Measurements from ENCODE around the gene SLC7A4. TPM values are rescaled to one million over a fixed set of nuclear protein-coding genes. Genes with fewer than 3 reads are reported as not detected.
A peak's percentile ranks its signal among the peaks of the same experiment; 100 is the strongest.

The SLC7A4 gene
- total and polyA plus RNA-seq, 7 donors: 0.16 to 2.6 (median 0.59) TPM; not detected in 1

- Histone ChIP-seq H3K36me3 (no peaks in the 10 kb centered on the region), H3K27me3 (no peaks in the 10 kb centered on the region), H3K9me3 (no peaks in the 10 kb centered on the region), H3K4me1 (peaks cover 0 to 24% (median 22%) of the 10 kb centered on the region in 4 donors), H3K27ac (peak within 1 kb of the TSS; percentile 68 to 82 (median 74)), H3K4me3 (peak within 1 kb of the TSS; percentile 37 to 57 (median 50))
- TF ChIP-seq CTCF (IDR thresholded peaks at IDR 0.05): no peak
- no peak for TF ChIP-seq EP300 (IDR thresholded peaks at IDR 0.05)
- TF ChIP-seq POLR2A (IDR thresholded peaks at IDR 0.05): no peak
- no peak for TF ChIP-seq POLR2AphosphoS5 (IDR thresholded peaks at IDR 0.05)
- DNase-seq: no peak
- intact Hi-C loops (cut with DNase I): no loop called here
- WGBS, 2 donors: 34 to 43% methylated on average over 12 of the region's 12 CpGs
These were observed 17.5 kb downstream of the SLC7A4 start, which contains the start of gene P2RX6 for GRCh38 chr22:21014726-21015465. Gene P2RX6 (plus strand): TSS chr22:21015165. CDS start chr22:21015175, 10 bp downstream.

- peak; percentile 94 for DNase-seq
- 1 to 2% methylated on average over 40 of the region's 40 CpGs for WGBS, 2 donors
- peak overlapping the region; percentile 68 to 82 (median 74) for H3K27ac ChIP-seq
- peak overlapping the region; percentile 37 to 57 (median 50) for H3K4me3 ChIP-seq
- H3K4me1 ChIP-seq: peaks cover 0 to 24% (median 22%) of the 10 kb centered on the region in 4 donors
- TF ChIP-seq POLR2AphosphoS5 (IDR thresholded peaks at IDR 0.05) (peak in 1 of 4 donors; percentile 16), CTCF (IDR thresholded peaks at IDR 0.05) (no peak), EP300 (IDR thresholded peaks at IDR 0.05) (no peak), POLR2A (IDR thresholded peaks at IDR 0.05) (no peak)
- intact Hi-C loops (cut with DNase I): no loop called here
- no peaks in the 10 kb centered on the region for H3K9me3 ChIP-seq
- no peaks in the 10 kb centered on the region for H3K27me3 ChIP-seq
- H3K36me3 ChIP-seq: no peaks in the 10 kb centered on the region
These were observed 18.1 kb downstream of the SLC7A4 start for GRCh38 chr22:21014202-21014725.

GRCh38 chr22:21013657-21014201 lies 18.6 kb downstream of the SLC7A4 start:
- Histone ChIP-seq H3K36me3 (no peaks in the 10 kb centered on the region), H3K27ac (peak overlapping the region; percentile 68 to 82 (median 74)), H3K4me1 (peaks cover 0 to 24% (median 22%) of the 10 kb centered on the region in 4 donors), H3K4me3 (peak overlapping the region; percentile 37 to 57 (median 50)), H3K27me3 (no peaks in the 10 kb centered on the region), H3K9me3 (no peaks in the 10 kb centered on the region)
- 10 to 13% methylated on average over 24 of the region's 24 CpGs for WGBS, 2 donors
- no peak for TF ChIP-seq CTCF (IDR thresholded peaks at IDR 0.05)
- no peak for DNase-seq
- intact Hi-C loops (cut with DNase I): no loop called here

- no peaks in the 10 kb centered on the region for H3K27me3 ChIP-seq
- H3K36me3 ChIP-seq: no peaks in the 10 kb centered on the region
- TF ChIP-seq POLR2A (IDR thresholded peaks at IDR 0.05): no peak
- TF ChIP-seq POLR2AphosphoS5 (IDR thresholded peaks at IDR 0.05): no peak
- no peak for TF ChIP-seq EP300 (IDR thresholded peaks at IDR 0.05)
- no peak for TF ChIP-seq CTCF (IDR thresholded peaks at IDR 0.05)
- H3K4me3 ChIP-seq: no peak overlapping the region
- no peak for DNase-seq
- peak overlapping the region in 1 of 4 donors; percentile 82 for H3K27ac ChIP-seq
- WGBS, 2 donors: 67 to 82% methylated on average over 14 of the region's 14 CpGs
- H3K9me3 ChIP-seq: no peaks in the 10 kb centered on the region
- intact Hi-C loops (cut with DNase I): no loop called here
- peaks cover 0 to 24% (median 22%) of the 10 kb centered on the region in 4 donors for H3K4me1 ChIP-seq
These were observed 19.6 kb downstream of the SLC7A4 start for GRCh38 chr22:21012446-21013407.
